Type B pancreatic cell (in vitro differentiated cells): ENCODE data around the gene BRSK1. TPM values are rescaled to one million over a fixed set of nuclear protein-coding genes. Genes with fewer than 3 reads are reported as not detected.

Source experiments
- DNase-seq: peaks from one replicate; pipeline ENCODE4 v3.0.0; 2021; ENCODE audit warnings: mixed read lengths; ENCODE audit not compliant: unreplicated experiment; ENCODE audit errors: extremely low spot score
- H3K27ac Mint-ChIP-seq: 2 replicates; pipeline ENCODE4 v1.8.0; 2021; ENCODE audit warnings: mild to moderate bottlenecking, mixed read lengths
- H3K27me3 Mint-ChIP-seq: 2 replicates; pipeline ENCODE4 v1.8.0; 2021; ENCODE audit warnings: mixed read lengths
- H3K36me3 Mint-ChIP-seq: 2 replicates; pipeline ENCODE4 v1.8.0; 2021; ENCODE audit warnings: mixed read lengths
- H3K4me1 Mint-ChIP-seq: one replicate; pipeline ENCODE4 v1.8.0; 2021; ENCODE audit warnings: mixed read lengths; ENCODE audit not compliant: unreplicated experiment
- H3K4me3 Mint-ChIP-seq: 2 replicates; pipeline ENCODE4 v1.8.0; 2021; ENCODE audit warnings: mild to moderate bottlenecking, mixed read lengths
- H3K9me3 Mint-ChIP-seq: 2 replicates; pipeline ENCODE4 v1.8.0; 2021; ENCODE audit warnings: mixed read lengths
- CTCF ChIP-seq: fragments of 200-600 bp; sonication (generic); conservative IDR thresholded peaks from 2 replicates; pipeline ENCODE4 v1.5.0; 2021; ENCODE audit warnings: antibody characterized with exemption, mild to moderate bottlenecking
- total RNA-seq: library from RNA; stranded (reverse); gene quantifications from 2 replicates; pipeline ENCODE4 v1.2.1, GENCODE V29; 2021; ENCODE audit warnings: low replicate concordance

BRSK1 gene
- total RNA-seq, 1 donor from 2014 or later: 32.3 TPM

DNA sequence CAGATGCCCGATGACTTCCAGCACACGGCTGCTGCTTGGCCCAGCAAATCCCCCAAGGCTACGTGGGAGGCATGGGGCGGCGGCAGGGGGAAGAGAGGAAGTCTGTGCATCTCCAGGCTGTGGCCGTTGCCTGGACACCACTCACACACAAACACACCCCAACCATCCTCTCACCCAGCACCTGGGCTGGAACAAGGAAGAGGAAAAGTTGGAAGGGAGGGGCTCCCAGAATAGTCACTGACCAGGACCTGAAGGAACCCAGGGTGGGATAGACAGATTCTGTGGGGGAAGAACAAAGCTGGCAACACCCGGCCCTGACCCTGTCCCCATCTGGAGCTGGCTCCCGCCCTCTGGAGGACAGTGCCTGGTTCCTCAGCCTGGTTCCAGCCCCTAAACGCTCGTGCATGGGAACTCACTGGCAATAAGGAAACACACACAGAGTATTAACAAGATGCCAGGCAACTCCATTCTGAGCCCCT lies 36.1 kb upstream of the BRSK1 start:
- Mint-ChIP-seq H3K36me3 (peaks cover 2% of the 10 kb centered on the region), H3K27me3 (no peaks in the 10 kb centered on the region), H3K9me3 (no peaks in the 10 kb centered on the region), H3K4me1 (peaks cover 23% of the 10 kb centered on the region), H3K4me3 (no peak overlapping the region), H3K27ac (peak overlapping the region; percentile 75)
- TF ChIP-seq CTCF: no peak
- no peak for DNase-seq

DNA sequence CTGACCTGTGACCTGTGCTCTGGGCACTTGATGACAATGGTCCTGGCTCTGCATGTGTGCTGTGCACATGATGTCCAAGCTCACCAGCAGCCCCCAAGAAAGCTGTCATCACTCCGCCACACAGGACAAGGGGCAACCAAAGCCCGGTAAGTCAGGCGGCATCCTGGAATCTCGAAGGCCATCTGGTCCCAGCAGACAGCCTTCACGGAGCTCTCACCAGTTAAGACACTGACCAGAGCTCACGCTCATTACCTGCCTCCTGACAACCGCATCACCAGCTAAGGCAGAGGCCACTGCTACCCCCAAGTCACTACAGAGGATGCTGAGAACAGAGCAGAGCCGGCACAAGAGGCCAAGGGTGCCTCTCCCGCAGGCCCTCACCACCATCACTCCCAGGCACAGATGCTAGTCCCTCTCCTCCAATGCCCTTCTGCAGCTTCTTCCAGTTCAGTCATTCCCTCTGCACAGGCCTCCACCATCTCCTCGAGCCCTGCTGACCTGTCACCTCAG lies 35.6 kb upstream of the BRSK1 start:
- Mint-ChIP-seq H3K27me3 (no peaks in the 10 kb centered on the region), H3K4me3 (no peak overlapping the region), H3K9me3 (no peaks in the 10 kb centered on the region), H3K4me1 (peaks cover 23% of the 10 kb centered on the region), H3K36me3 (no peaks in the 10 kb centered on the region), H3K27ac (peak overlapping the region; percentile 75)
- no peak for TF ChIP-seq CTCF
- no peak for DNase-seq

DNA sequence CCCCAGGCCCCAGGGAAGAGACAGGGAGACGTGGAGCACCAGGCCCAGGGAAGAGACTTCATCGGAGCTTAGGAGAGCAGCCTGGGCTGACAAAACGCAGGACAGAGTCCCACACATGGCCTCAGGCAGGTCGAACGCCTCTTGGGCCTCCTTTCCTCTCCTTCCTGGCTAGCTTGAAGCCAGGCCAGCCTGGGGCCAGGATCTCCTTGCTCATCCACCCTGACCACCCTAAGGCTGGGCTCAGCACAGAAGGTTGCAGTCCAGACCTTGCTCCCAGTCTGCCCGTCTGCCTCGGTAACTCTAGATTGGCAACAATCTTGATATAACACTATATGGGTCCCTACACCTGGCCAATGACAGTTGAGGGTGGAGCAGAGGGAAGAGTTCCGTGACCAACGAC lies 35.1 kb upstream of the BRSK1 start:
- H3K36me3 Mint-ChIP-seq: no peaks in the 10 kb centered on the region
- H3K4me3 Mint-ChIP-seq: no peak overlapping the region
- no peaks in the 10 kb centered on the region for H3K27me3 Mint-ChIP-seq
- peak overlapping the region; percentile 75 for H3K27ac Mint-ChIP-seq
- TF ChIP-seq CTCF: no peak
- peaks cover 28% of the 10 kb centered on the region for H3K4me1 Mint-ChIP-seq
- DNase-seq: peak; percentile 64
- no peaks in the 10 kb centered on the region for H3K9me3 Mint-ChIP-seq

GRCh38 chr19:55249841-55250240 lies 34.0 kb upstream of the BRSK1 start:
- Mint-ChIP-seq H3K27me3 (no peaks in the 10 kb centered on the region), H3K9me3 (no peaks in the 10 kb centered on the region), H3K4me3 (no peak overlapping the region), H3K36me3 (no peaks in the 10 kb centered on the region), H3K4me1 (peaks cover 36% of the 10 kb centered on the region), H3K27ac (no peak overlapping the region)
- no peak for TF ChIP-seq CTCF
- DNase-seq: no peak

GRCh38 chr19:55250262-55251036 lies 33.3 kb upstream of the BRSK1 start:
- Mint-ChIP-seq H3K27ac (peak overlapping the region; percentile 92), H3K27me3 (no peaks in the 10 kb centered on the region), H3K36me3 (no peaks in the 10 kb centered on the region), H3K9me3 (no peaks in the 10 kb centered on the region), H3K4me1 (peaks cover 36% of the 10 kb centered on the region), H3K4me3 (peak overlapping the region; percentile 67)
- TF ChIP-seq CTCF: no peak
- no peak for DNase-seq
